ENCODE data around the gene THPO.

Gene THPO

GRCh38 chr3:184377882-184378445 lies at the start of gene THPO:
TSS of gene THPO (minus strand) at chr3:184378207. CDS start at chr3:184376259, 1,948 bp downstream.
- no peak for DNase-seq (ENCODE audit: low spot score)

DNA sequence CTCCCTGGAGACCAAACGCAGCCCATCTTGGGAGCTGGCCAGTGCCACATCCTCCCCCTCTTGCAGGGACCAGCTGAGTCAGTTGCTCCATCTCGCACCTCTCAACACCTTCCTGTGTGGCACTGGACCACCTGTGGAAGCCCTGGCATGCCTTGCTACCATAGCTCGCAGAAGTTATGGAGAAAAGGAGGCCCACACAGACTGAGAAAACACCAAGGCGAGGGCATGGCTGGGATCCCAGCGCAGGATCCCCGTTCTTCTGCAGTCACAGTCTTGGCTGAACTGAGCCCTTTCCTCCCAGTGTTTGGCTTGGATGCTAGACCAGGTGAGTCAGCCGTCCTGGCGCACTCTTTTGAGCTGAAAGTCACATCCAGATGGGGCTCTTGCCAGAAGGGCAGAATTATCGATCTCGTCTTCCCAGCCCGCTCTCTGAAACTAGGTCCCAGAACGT lies 48.7 kb upstream of the THPO start:
- no peak for DNase-seq (ENCODE audit: low spot score)

DNA sequence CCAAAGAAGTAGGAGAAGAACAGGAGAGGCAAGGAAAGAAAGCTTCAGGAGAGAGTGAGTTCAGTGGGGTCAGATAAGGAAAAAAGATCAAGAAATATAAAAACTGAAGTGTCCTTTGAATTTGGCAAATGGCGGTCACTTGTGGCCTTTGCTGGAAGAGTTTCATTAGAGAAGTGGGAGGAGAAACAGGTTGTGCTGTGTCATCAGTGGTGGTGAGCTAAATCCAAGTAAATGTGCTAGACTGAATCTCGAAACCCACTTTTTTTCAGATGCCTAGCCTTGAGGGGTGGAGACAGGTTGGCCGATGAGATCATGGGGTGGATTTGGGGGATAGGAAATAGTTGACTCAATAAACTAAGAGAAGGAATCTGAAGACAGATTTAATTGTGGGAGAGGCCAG lies 45.6 kb upstream of the THPO start:
- no peak for DNase-seq (ENCODE audit: low spot score)

DNA sequence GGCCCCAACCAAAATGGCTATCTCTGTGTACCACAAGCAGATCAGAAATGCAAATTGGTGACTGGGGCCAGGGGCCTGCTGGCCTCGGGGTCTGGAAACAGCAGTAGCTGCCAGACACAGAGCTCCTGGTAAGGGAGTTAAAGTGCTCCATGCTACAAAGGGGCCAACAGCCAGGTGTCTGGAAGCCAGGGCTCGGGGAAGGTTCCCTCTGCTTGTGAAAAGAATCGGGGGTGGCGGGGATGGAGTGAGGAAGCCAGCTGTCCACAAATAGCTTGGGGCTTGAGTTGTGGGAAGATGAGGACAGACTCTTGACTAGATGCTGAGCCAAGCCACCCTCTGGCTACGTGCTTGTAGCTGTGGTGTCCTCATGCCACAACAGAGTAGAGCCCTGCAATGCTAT lies 41.2 kb upstream of the THPO start:
- no peak for DNase-seq (ENCODE audit: low spot score)

- peak; percentile 51 for DNase-seq (ENCODE audit: low spot score)
Measured at GRCh38 chr3:184417619-184418327, 39.8 kb upstream of the THPO start.

- no peak for DNase-seq (ENCODE audit: low spot score)
Measured at GRCh38 chr3:184415203-184415490, 37.1 kb upstream of the THPO start.

- no peak for DNase-seq (ENCODE audit: low spot score)
Measured at GRCh38 chr3:184414418-184415202, 36.6 kb upstream of the THPO start.

- no peak for DNase-seq (ENCODE audit: low spot score)
Measured at GRCh38 chr3:184409946-184410500, 32.0 kb upstream of the THPO start.

GRCh38 chr3:184409331-184409926 lies 31.4 kb upstream of the THPO start:
- DNase-seq (ENCODE audit: low spot score) = no peak

DNA sequence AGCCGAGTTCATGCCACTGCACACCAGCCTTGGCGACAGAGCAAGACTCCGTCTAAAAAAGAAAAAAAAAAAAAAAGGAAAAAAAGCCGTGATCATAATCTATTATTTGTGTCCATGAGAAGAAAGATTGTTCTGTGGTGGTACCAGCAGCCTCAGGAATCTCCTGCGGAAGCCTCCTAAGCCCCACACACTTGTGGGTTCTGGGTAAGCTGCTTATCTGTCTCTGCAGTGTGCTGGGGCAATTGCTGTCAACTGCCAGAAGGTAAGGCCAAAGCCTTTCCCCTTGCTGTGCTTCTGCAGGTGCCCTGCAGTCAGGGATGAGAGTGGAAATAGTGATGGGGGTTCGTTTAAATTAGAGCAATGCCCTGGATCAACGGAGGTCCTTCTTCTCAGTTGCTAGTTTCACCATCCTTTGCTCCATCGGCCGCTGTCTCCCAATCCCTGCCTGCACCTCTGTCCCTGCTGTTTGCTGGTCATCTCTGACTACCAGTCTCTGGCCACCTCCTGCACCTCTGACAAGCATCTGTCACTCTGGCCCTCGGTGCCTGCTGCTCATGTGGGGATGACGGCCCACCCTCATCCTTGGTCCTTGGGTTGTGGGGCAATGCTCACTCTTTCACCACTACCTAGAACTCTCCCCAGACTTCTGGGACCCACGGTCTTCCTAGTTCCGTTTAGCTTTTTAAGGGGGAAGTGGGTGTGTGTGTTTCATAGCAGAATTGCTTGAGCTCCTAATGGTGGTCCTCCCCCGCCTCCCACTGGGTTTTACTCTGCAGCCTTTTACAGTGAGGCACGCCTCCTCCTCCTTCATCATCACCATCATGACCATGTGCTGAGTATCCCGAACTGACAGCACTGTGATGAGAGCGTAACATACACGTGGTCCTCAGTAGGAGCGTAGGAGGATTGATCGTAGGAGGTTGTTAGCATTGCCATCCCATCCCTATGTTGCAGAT lies 27.3 kb upstream of the THPO start:
- DNase-seq (ENCODE audit: low spot score) = no peak

GRCh38 chr3:184399410-184399809 lies 21.4 kb upstream of the THPO start:
- DNase-seq (ENCODE audit: low spot score) = no peak

GRCh38 chr3:184395320-184395660 lies 17.3 kb upstream of the THPO start:
- no peak for DNase-seq (ENCODE audit: low spot score)

DNA sequence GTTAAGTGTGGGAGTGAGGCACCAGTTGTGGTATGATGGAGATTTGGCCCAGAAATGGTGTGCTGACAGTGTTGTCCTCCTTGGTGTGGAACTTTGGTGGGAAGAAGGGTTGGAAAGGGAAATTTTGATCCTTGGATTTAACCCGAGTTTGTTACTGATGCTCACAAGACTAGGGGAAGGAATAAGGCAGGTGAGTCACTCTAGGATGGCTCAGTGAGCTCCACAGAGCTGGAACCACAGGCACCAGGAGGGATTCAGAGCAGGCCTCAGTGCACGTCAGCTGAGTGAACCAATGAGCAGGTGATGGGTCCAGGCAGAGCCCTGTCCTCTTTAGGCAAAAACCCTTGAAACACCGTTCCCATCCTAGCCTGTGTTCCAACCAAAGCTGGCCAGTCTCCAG lies 13.3 kb upstream of the THPO start:
- DNase-seq (ENCODE audit: low spot score) = no peak

DNA sequence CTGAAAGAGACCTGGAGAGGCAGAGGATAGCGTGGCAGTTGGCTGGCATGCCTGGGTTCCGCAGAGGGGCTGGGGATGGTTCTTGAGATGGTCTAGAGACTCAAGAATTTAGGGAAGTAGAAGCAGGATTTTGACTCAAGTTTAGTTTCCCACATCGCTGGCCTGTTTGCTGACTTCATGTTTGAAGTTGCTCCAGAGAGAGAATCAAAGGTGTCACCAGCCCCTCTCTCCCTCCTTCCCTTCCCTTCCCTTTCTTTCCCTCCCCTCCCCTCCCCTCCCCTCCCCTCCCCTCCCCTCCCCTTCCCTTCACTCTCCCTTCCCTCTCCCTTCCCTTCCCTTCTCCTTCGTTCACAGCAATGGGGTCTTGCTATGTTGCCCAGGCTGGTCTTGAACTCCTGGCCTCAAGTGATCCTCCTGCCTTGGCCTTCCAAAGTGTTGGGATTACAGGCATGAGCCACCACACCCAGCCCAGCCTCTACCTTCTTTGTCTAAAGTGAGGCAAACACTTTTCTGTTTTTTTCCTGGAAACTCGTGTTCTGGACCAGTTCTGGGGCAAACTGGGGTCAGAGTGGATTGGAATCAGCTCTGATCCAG lies 12.0 kb upstream of the THPO start:
- no peak for DNase-seq (ENCODE audit: low spot score)

DNA sequence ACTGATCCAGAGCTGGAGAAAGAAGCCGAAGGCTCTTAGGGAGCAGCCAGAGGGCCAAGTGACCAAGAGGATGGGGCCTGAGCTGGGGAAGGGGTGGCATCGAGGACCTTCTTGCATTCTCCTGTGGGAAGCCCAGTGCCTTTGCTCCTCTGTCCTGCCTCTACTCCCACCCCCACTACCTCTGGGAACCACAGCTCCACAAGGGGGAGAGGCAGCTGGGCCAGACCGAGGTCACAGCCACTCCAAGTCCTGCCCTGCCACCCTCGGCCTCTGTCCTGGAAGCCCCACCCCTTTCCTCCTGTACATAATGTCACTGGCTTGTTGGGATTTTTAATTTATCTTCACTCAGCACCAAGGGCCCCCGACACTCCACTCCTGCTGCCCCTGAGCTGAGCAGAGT lies 11.4 kb upstream of the THPO start:
- DNase-seq (ENCODE audit: low spot score) = no peak

GRCh38 chr3:184388936-184389230 lies 10.9 kb upstream of the THPO start:
- DNase-seq (ENCODE audit: low spot score) = no peak

DNA sequence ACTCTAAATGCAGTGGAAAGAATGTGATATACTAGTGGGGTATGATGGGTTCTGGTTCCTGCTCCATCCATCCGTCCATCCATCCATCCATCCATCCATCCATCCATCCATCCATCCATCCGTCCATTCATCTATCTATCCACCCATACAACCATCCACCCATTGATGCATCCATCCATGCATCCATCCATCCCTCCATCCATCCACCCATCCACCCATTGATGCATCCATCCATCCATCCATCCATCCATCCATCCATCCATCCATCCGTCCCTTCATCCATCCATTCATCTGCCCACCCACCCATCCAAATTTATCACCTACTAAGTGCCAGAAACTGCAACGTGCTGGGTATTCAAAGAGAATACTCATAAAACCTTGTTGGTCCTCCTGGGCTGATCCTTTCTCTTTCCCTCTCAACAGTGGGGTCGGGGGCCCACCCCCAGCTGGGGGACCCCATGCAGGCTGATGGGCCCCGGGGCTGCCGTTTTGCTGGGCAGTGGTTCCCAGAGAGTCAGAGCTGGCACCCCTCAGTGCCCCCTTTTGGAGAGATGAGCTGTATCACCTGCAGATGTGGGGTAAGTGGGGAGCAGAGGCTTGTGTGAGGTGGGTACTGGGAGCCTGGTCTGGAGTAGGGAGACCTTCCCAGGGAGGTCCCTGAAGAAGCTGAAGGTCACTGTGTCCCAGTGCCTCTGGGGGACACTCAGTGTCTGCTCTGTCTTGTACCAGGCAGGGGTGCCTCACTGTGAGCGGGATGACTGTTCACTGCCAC lies 10.3 kb upstream of the THPO start:
- no peak for DNase-seq (ENCODE audit: low spot score)

DNA sequence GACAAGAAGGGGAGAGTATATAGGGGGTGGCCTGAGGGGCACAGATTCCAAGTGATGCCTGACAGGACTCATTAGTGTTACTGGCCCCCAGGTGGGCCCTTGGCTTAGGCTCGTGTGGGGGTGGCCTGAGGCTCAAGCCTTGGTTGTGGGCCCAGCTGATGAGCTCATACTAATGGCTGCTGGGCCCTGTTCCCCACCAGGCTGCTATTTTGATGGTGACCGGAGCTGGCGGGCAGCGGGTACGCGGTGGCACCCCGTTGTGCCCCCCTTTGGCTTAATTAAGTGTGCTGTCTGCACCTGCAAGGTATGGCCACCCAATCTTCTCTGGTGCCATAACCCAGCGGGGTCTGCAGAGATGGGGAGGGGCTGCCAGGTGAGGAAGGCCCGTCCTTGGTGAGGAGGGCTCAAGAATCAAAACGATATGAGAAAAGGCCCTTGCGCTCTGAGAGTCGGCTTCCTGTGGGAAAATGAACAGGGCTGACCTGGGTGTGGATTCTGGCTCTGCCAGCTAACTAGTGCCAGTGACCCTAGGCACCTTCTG lies 9.2 kb upstream of the THPO start:
- DNase-seq (ENCODE audit: low spot score) = no peak

DNA sequence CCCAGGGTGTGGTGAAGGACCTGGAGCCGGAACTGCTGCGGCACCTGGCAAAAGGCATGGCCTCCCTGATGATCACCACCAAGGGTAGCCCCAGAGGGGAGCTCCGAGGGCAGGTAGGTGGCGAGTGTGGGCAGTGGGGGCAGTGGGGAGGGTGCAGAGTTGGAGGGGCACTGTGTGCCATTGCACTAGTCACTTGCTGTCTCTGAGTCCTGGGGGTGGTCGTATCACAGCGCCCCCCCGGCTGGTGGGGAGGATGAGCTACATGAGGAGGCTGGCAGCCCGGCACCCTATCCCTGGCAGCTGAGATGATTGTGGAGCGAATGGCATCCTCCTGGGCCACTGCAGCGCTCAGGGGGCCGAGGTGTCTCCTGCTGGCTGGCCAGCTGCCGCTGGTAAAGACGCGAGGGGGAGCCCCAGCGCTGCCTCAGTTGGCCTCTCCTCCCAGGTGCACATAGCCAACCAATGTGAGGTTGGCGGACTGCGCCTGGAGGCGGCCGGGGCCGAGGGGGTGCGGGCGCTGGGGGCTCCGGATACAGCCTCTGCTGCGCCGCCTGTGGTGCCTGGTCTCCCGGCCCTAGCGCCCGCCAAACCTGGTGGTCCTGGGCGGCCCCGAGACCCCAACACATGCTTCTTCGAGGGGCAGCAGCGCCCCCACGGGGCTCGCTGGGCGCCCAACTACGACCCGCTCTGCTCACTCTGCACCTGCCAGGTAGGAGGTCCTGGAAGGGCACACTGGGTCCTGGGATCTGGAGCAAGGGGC lies 8.2 kb upstream of the THPO start:
- no peak for DNase-seq (ENCODE audit: low spot score)
